Adrenal gland (tissue), 5 donors: ENCODE measurements around the gene COL2A1.

Source experiments
- POLR2A ChIP-seq, 2 donors: fragments of 450-650 bp; IDR thresholded peaks; one replicate each; pipeline ENCODE4 v1.6.1; 2017; ENCODE audit warnings: antibody characterized with exemption in 2 of 2, mild to moderate bottlenecking in 2 of 2, moderate library complexity in 1 of 2
- TF ChIP-seq, protein P1 (sequence below), 6 experiments: fragments of 450-650 bp in 4 of 6; fragments of 200-600 bp in 2 of 6; sonication (generic) in 1 of 6; IDR thresholded peaks; 1 replicate in 5 of 6; 2 replicates in 1 of 6; pipeline versions ENCODE4 v1.5.1 to v1.8.0; 2016 to 2021; ENCODE audit warnings: antibody characterized with exemption in 6 of 6, mild to moderate bottlenecking in 2 of 6, moderate library complexity in 1 of 6
- donor health status: DM: no; HTN: no; CAD: no.

DNA sequence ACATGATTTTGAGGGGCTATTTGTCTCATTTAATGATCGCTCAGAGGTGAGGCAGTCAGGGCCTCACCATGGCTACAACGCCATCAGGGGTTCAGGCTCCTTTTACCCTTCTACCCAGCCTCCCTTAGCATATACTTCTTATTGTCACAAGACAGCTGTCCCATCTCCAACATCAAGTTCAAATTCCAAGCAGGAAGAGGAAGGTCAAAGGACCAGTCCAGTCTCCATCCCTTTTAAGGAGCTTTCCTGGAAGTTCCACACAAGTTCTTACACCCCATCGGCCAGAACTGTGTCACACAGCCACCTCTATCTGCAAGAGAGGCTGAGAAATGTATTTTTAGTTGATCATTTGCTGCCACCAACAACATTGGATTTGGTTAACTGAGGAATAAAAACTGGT lies 49.2 kb downstream of the COL2A1 start:
- TF ChIP-seq, protein P1, sequence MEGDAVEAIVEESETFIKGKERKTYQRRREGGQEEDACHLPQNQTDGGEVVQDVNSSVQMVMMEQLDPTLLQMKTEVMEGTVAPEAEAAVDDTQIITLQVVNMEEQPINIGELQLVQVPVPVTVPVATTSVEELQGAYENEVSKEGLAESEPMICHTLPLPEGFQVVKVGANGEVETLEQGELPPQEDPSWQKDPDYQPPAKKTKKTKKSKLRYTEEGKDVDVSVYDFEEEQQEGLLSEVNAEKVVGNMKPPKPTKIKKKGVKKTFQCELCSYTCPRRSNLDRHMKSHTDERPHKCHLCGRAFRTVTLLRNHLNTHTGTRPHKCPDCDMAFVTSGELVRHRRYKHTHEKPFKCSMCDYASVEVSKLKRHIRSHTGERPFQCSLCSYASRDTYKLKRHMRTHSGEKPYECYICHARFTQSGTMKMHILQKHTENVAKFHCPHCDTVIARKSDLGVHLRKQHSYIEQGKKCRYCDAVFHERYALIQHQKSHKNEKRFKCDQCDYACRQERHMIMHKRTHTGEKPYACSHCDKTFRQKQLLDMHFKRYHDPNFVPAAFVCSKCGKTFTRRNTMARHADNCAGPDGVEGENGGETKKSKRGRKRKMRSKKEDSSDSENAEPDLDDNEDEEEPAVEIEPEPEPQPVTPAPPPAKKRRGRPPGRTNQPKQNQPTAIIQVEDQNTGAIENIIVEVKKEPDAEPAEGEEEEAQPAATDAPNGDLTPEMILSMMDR (IDR thresholded peaks at IDR 0.05) = no peak
- no peak for TF ChIP-seq POLR2A (IDR thresholded peaks at IDR 0.05)
